HepG2 (cell line): ENCODE data around the gene E2F1. TPM values are rescaled to one million over a fixed set of nuclear protein-coding genes. Genes with fewer than 3 reads are reported as not detected.

Experiments
- AHR ChIP-seq: IDR thresholded peaks from 2 replicates; pipeline ENCODE4 v1.6.1; 2018; ENCODE audit warnings: missing genetic modification reagents, missing compliant biosample characterization
- DR1 ChIP-seq: sonication (generic); formaldehyde crosslinking; IDR thresholded peaks from 2 replicates; pipeline ENCODE4 v1.8.0; 2021; ENCODE audit warnings: mild to moderate bottlenecking, missing genetic modification reagents, inconsistent platforms
- MAFG ChIP-seq: sonication (generic); formaldehyde crosslinking; IDR thresholded peaks from 2 replicates; pipeline ENCODE4 v1.5.1; 2020; ENCODE audit warnings: mild to moderate bottlenecking, missing genetic modification reagents
- MAFK ChIP-seq, 2 experiments: IDR thresholded peaks in 1 of 2; conservative IDR thresholded peaks in 1 of 2; 2 replicates each; pipeline ENCODE4 v1.6.1; 2011; ENCODE audit warnings: improper control_type of control experiment in 2 of 2, low read length in 2 of 2
- MBNL3 ChIP-seq: fragments of 250-450 bp; sonication (Bioruptor Pico); conservative IDR thresholded peaks from 2 replicates; pipeline ENCODE4 v1.8.0; 2022; ENCODE audit warnings: mild to moderate bottlenecking, inconsistent platforms
- ZNF792 ChIP-seq: IDR thresholded peaks from 2 replicates; pipeline ENCODE4 v1.6.1; 2016
- ZNF841 ChIP-seq: sonication (generic); formaldehyde crosslinking; IDR thresholded peaks from 2 replicates; pipeline ENCODE4 v1.8.1; 2023; ENCODE audit warnings: missing genetic modification reagents, borderline replicate concordance
- polyA plus RNA-seq, 8 experiments: library from polyadenylated mRNA; depleted of rRNA in 3 of 8; stranded (reverse) in 7 of 8; unstranded in 1 of 8; fragments of >200 nt; fragmentation: Illumina TruSeq in 4 of 8; extraction: Trizol in 4 of 8; gene quantifications; 2 replicates each; pipeline versions ENCODE4 v1.2.1 to v1.2.3, GENCODE V29; 2011 to 2016; ENCODE audit warnings: low read depth in 4 of 8, missing spikeins in 1 of 8, mixed read lengths in 1 of 8; ENCODE audit not compliant: insufficient read depth in 1 of 8
- total RNA-seq, 5 experiments: library from RNA; depleted of rRNA; stranded (reverse); fragments of >200 nt; fragmentation: Illumina TruSeq; extraction: Trizol; gene quantifications; 2 replicates each; pipeline ENCODE4 v1.2.3, GENCODE V29; 2016; ENCODE audit warnings: low read depth in 1 of 5
- TF ChIP-seq, protein P1 (sequence below), 2 experiments: fragments of 450-650 bp in 1 of 2; sonication (generic) in 1 of 2; formaldehyde crosslinking in 1 of 2; IDR thresholded peaks; 2 replicates each; pipeline versions ENCODE4 v1.6.1 to v1.8.0; 2016 to 2022; ENCODE audit warnings: antibody characterized with exemption in 1 of 2, mild to moderate bottlenecking in 1 of 2, missing genetic modification reagents in 1 of 2
- TF ChIP-seq, protein P2 (sequence below): sonication (generic); formaldehyde crosslinking; IDR thresholded peaks from 2 replicates; pipeline ENCODE4 v1.5.0; 2020; ENCODE audit warnings: mild to moderate bottlenecking, missing genetic modification reagents, borderline replicate concordance

E2F1 gene
- total and polyA plus RNA-seq, 2 of the 13 experiments (the other 11 are each of a cell fraction or from before 2014, with no cell fraction given), result 25.5 to 39.4 TPM

DNA sequence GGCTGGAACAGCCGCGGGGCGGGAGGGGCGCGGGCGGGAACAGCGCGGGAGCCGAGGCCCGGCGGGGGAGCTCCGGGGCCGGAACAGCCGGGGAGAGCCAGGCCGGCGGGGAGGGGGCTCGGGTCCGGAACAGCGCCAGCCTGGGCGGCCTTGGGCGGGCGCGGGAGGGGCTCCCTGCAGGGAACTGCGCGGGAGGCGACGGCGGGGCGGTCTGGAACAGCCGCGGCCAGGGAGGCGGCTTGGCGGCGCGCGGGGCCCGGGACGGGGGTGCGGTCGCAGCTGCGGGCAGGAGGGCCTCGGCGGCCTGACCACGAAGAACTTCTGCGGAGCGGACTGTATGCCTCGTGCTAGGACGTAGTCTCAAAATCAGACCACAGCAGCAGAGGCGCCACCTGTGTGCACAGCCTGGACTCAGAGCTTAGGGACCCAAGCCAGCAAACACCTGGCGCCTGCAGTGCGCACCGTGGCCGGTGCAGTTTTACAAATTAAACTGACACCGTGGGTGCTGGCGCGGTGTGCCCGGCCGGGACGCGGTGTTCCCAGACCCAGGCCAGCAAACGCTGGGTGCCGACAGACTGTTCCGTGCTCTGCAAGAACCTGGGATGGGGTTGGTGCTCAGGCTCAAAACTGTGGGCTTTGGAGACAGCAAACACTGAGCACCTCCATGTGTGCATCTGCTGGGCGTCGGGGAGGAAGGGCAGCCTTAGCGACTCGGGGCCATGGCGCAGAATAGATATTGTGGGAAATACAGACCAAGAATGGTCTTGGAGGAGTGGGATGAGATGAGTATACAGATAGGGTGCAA, 46.2 kb upstream of the E2F1 start (continued):
- TF ChIP-seq, protein P1, sequence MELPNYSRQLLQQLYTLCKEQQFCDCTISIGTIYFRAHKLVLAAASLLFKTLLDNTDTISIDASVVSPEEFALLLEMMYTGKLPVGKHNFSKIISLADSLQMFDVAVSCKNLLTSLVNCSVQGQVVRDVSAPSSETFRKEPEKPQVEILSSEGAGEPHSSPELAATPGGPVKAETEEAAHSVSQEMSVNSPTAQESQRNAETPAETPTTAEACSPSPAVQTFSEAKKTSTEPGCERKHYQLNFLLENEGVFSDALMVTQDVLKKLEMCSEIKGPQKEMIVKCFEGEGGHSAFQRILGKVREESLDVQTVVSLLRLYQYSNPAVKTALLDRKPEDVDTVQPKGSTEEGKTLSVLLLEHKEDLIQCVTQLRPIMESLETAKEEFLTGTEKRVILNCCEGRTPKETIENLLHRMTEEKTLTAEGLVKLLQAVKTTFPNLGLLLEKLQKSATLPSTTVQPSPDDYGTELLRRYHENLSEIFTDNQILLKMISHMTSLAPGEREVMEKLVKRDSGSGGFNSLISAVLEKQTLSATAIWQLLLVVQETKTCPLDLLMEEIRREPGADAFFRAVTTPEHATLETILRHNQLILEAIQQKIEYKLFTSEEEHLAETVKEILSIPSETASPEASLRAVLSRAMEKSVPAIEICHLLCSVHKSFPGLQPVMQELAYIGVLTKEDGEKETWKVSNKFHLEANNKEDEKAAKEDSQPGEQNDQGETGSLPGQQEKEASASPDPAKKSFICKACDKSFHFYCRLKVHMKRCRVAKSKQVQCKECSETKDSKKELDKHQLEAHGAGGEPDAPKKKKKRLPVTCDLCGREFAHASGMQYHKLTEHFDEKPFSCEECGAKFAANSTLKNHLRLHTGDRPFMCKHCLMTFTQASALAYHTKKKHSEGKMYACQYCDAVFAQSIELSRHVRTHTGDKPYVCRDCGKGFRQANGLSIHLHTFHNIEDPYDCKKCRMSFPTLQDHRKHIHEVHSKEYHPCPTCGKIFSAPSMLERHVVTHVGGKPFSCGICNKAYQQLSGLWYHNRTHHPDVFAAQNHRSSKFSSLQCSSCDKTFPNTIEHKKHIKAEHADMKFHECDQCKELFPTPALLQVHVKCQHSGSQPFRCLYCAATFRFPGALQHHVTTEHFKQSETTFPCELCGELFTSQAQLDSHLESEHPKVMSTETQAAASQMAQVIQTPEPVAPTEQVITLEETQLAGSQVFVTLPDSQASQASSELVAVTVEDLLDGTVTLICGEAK (IDR thresholded peaks at IDR 0.05), result no peak
- TF ChIP-seq, protein P1 (CRISPR knock-in tag; IDR thresholded peaks at IDR 0.05), result peak; percentile 76
- TF ChIP-seq DR1 (CRISPR knock-in tag) (no peak; the same call in 1 of the 2 replicates), ZNF841 (peak; percentile 11; the same call in 1 of the 2 replicates), MAFK (conservative IDR thresholded peaks at IDR 0.05 in 1 of 2, IDR thresholded peaks at IDR 0.05 in 1 of 2; ENCODE audit: low read length in 2 of 2) (no peak), MBNL3 (no peak), MAFG (CRISPR knock-in tag) (no peak), AHR (peak; percentile 80), ZNF792 (CRISPR knock-in tag) (0 out of 2 replicates have a peak, but pooled peaks have one; percentile 23)
- TF ChIP-seq, protein P2, sequence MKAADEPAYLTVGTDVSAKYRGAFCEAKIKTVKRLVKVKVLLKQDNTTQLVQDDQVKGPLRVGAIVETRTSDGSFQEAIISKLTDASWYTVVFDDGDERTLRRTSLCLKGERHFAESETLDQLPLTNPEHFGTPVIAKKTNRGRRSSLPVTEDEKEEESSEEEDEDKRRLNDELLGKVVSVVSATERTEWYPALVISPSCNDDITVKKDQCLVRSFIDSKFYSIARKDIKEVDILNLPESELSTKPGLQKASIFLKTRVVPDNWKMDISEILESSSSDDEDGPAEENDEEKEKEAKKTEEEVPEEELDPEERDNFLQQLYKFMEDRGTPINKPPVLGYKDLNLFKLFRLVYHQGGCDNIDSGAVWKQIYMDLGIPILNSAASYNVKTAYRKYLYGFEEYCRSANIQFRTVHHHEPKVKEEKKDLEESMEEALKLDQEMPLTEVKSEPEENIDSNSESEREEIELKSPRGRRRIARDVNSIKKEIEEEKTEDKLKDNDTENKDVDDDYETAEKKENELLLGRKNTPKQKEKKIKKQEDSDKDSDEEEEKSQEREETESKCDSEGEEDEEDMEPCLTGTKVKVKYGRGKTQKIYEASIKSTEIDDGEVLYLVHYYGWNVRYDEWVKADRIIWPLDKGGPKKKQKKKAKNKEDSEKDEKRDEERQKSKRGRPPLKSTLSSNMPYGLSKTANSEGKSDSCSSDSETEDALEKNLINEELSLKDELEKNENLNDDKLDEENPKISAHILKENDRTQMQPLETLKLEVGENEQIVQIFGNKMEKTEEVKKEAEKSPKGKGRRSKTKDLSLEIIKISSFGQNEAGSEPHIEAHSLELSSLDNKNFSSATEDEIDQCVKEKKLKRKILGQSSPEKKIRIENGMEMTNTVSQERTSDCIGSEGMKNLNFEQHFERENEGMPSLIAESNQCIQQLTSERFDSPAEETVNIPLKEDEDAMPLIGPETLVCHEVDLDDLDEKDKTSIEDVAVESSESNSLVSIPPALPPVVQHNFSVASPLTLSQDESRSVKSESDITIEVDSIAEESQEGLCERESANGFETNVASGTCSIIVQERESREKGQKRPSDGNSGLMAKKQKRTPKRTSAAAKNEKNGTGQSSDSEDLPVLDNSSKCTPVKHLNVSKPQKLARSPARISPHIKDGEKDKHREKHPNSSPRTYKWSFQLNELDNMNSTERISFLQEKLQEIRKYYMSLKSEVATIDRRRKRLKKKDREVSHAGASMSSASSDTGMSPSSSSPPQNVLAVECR, result peak; percentile 90
